ENCODE data around the gene ARHGAP35. TPM values are rescaled to one million over a fixed set of nuclear protein-coding genes. Genes with fewer than 3 reads are reported as not detected.
"Not testable (repeated sequence)": the region's sequence is repeated elsewhere in the genome, so short reads cannot be mapped to it uniquely, and the experiment has no call there.

ARHGAP35 gene
- total RNA-seq, 4 donors from 2014 or later = 49.7 to 94.5 (median 77.7) TPM

GRCh38 chr19:46867170-46867569 is 6.4 kb downstream of the ARHGAP35 start:
- DNase-seq (ENCODE audit: extremely low spot score) = no peak
- Histone ChIP-seq H3K9me3 (no peaks in the 10 kb centered on the region), H3K4me3 (no peak overlapping the region), H3K4me1 (peaks cover 38 to 78% (median 63%) of the 10 kb centered on the region in 4 donors), H3K36me3 (no peaks in the 10 kb centered on the region), H3K27ac (replicated peaks in 1 of 4) (no peak overlapping the region), H3K27me3 (no peaks in the 10 kb centered on the region)
- whole genome bisulfite sequencing = 49% methylated on average over 3 of the region's 3 CpGs
- intact Hi-C loops (cut with DNase I) = no loop called here
- TF ChIP-seq, protein P1, sequence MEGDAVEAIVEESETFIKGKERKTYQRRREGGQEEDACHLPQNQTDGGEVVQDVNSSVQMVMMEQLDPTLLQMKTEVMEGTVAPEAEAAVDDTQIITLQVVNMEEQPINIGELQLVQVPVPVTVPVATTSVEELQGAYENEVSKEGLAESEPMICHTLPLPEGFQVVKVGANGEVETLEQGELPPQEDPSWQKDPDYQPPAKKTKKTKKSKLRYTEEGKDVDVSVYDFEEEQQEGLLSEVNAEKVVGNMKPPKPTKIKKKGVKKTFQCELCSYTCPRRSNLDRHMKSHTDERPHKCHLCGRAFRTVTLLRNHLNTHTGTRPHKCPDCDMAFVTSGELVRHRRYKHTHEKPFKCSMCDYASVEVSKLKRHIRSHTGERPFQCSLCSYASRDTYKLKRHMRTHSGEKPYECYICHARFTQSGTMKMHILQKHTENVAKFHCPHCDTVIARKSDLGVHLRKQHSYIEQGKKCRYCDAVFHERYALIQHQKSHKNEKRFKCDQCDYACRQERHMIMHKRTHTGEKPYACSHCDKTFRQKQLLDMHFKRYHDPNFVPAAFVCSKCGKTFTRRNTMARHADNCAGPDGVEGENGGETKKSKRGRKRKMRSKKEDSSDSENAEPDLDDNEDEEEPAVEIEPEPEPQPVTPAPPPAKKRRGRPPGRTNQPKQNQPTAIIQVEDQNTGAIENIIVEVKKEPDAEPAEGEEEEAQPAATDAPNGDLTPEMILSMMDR (IDR thresholded peaks at IDR 0.05) = no peak
- TF ChIP-seq EP300 (IDR thresholded peaks at IDR 0.05) = no peak
- TF ChIP-seq POLR2A (IDR thresholded peaks at IDR 0.05; ENCODE audit: low read depth) = no peak
- no peak for TF ChIP-seq POLR2AphosphoS5 (IDR thresholded peaks at IDR 0.05)

DNA sequence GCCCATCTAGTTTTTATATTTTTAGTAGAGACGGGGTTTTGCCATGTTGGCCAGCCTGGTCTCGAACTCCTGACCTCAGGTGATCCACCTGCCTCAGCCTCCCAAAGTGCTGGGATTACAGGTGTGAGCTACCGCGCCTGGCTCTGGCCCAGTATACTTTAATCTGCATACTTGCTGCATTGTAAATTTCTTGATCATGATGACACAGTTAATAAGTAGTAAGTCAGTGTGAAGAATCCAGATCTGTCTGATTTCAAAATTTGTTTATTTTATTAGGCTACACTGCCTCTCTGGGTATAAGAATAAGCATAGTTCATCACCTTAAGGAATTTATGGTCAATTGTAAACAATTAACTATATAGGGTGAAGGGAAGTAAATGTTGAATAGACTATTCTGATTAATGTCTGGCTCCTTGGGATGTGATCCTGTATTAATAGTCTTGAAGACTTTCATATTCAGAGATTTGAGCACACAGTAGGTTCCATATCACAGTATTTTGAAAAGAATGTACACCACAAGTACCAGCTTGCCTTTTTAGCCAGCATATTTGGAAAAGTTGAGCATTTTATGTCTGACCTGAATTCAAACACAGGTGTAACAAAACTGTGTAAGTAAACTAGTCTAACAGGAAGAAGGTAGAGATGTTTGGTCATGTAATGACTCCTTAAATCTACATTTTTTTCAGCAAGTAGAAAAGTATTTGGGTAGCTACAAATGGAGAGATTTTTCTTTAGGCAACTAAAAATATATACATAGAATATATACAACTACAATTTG is 7.4 kb downstream of the ARHGAP35 start:
- intact Hi-C loops (cut with DNase I) = no loop called here
- Histone ChIP-seq H3K27me3 (no peaks in the 10 kb centered on the region), H3K9me3 (no peaks in the 10 kb centered on the region), H3K4me3 (no peak overlapping the region), H3K36me3 (no peaks in the 10 kb centered on the region), H3K4me1 (peaks cover 28 to 67% (median 52%) of the 10 kb centered on the region in 4 donors), H3K27ac (replicated peaks in 1 of 4) (no peak overlapping the region)
- TF ChIP-seq, protein P1 (IDR thresholded peaks at IDR 0.05) = no peak
- TF ChIP-seq POLR2A (IDR thresholded peaks at IDR 0.05; ENCODE audit: low read depth) (no peak), POLR2AphosphoS5 (IDR thresholded peaks at IDR 0.05) (no peak), EP300 (IDR thresholded peaks at IDR 0.05) (no peak)
- no peak for DNase-seq (ENCODE audit: extremely low spot score)
- 86% methylated on average over 4 of the region's 4 CpGs for WGBS

DNA sequence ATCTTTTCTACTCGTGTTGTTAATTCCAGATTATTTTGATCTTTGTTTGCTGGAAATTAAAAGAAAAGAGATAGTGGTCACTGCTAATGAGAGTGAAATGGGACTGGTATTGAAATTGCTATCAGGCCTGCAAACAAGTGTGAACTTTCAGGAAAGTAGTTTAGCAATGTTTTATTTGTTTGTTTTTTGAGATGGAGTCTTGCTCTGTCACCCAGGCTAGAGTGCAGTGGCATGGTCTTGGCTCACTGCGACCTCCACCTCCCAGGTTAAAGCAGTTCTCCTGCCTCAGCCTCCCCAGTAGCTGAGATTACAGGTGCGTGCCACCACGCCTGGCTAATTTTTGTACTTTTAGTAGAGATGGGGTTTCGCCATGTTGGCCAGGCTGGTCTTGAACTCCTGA is 10.4 kb downstream of the ARHGAP35 start:
- DNase-seq (ENCODE audit: extremely low spot score); intact Hi-C loops (cut with DNase I); H3K4me3 ChIP-seq; H3K27ac ChIP-seq (replicated peaks in 1 of 4); H3K9me3 ChIP-seq; H3K27me3 ChIP-seq; H3K36me3 ChIP-seq: not testable (repeated sequence)
- H3K4me1 ChIP-seq = peaks cover 23 to 38% (median 27%) of the 10 kb centered on the region in 4 donors
- WGBS = 84% methylated on average over 5 of the region's 5 CpGs

GRCh38 chr19:46872967-46873366 is 12.2 kb downstream of the ARHGAP35 start:
- no peaks in the 10 kb centered on the region for H3K9me3 ChIP-seq
- TF ChIP-seq POLR2A (IDR thresholded peaks at IDR 0.05; ENCODE audit: low read depth) (no peak), EP300 (IDR thresholded peaks at IDR 0.05) (no peak), POLR2AphosphoS5 (IDR thresholded peaks at IDR 0.05) (no peak)
- TF ChIP-seq, protein P1 (IDR thresholded peaks at IDR 0.05) = no peak
- no peak overlapping the region for H3K4me3 ChIP-seq
- no peak for DNase-seq (ENCODE audit: extremely low spot score)
- peaks cover 5 to 20% (median 11%) of the 10 kb centered on the region in 4 donors for H3K4me1 ChIP-seq
- no peaks in the 10 kb centered on the region for H3K36me3 ChIP-seq
- no peak overlapping the region for H3K27ac ChIP-seq (replicated peaks in 1 of 4)
- WGBS = 97% methylated on average over 4 of the region's 4 CpGs
- no peaks in the 10 kb centered on the region for H3K27me3 ChIP-seq
- intact Hi-C loops (cut with DNase I) = no loop called here

DNA sequence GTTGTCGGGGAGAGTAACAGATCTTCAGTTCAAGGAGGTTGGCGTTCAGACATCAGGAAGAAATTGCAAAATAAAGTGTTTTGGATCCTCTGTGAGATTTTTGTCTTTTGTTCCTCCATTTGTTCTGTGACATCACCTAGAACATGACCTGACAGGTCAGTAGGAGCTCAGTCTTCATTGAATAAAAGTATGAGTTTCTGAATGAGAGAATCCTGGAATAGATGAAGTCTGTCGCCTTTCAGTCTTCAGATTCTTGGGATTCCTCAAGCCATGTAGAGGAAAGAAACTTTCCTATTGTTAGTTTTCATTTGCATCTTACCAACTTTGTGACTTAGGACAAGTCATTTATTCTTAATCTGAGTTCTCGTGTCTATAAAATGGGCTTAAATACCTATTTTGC is 14.4 kb downstream of the ARHGAP35 start:
- Histone ChIP-seq H3K27ac (replicated peaks in 1 of 4) (no peak overlapping the region), H3K36me3 (no peaks in the 10 kb centered on the region), H3K4me3 (no peak overlapping the region), H3K27me3 (no peaks in the 10 kb centered on the region), H3K9me3 (no peaks in the 10 kb centered on the region), H3K4me1 (peaks cover 0 to 15% (median 9%) of the 10 kb centered on the region in 4 donors)
- TF ChIP-seq POLR2A (IDR thresholded peaks at IDR 0.05; ENCODE audit: low read depth) (no peak), POLR2AphosphoS5 (IDR thresholded peaks at IDR 0.05) (no peak), EP300 (IDR thresholded peaks at IDR 0.05) (no peak)
- TF ChIP-seq, protein P1 (IDR thresholded peaks at IDR 0.05) = no peak
- no peak for DNase-seq (ENCODE audit: extremely low spot score)
- intact Hi-C loops (cut with DNase I) = no loop called here
- WGBS = 87% methylated on average over 4 of the region's 4 CpGs

All from esophagus muscularis mucosa (tissue), 4 donors.